GM12873 (cell line): Measurements from ENCODE around the gene ALKBH4.

Experiments used
- TF ChIP-seq, protein P1 (sequence below): IDR thresholded peaks from 2 replicates; pipeline ENCODE4 v1.5.1; 2012; ENCODE audit warnings: low read depth, mild to moderate bottlenecking, moderate library complexity, low read length, control low read depth; ENCODE audit not compliant: insufficient read depth; ENCODE audit errors: missing control alignments

Gene ALKBH4

DNA sequence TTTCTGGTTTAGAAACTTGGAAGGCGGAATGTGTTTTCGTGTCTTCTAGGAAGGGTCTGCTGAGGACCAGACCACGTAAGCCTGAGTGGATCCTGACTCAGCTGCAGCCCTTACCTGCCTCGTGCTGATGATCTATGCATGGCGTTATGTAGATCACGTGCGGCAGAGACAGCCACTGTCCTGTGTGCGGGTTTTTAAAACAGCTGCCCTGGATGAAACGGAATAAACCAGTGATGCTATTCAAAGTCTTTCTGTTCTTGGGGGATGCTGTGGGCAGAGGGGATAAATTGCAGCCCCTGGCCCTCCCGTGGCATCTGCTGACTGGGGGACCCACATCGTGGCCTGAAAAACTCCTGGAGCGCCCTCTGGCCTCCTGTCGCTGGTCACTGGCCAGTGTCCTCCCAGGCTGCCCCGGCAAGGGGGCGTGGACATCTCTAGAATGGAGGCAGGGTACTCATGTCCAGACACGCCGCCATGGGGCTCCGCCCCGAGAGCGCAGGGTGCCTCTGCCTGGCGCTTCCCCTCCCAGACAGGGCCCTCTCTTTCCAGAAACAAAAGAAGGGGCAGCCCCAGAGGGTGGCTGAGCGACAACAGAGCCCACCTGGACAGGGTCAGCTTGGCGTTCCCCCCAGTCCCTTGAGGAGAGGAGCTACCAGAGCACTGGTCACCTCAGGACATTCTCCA, 13.2 kb downstream of the ALKBH4 start:
- TF ChIP-seq, protein P1, sequence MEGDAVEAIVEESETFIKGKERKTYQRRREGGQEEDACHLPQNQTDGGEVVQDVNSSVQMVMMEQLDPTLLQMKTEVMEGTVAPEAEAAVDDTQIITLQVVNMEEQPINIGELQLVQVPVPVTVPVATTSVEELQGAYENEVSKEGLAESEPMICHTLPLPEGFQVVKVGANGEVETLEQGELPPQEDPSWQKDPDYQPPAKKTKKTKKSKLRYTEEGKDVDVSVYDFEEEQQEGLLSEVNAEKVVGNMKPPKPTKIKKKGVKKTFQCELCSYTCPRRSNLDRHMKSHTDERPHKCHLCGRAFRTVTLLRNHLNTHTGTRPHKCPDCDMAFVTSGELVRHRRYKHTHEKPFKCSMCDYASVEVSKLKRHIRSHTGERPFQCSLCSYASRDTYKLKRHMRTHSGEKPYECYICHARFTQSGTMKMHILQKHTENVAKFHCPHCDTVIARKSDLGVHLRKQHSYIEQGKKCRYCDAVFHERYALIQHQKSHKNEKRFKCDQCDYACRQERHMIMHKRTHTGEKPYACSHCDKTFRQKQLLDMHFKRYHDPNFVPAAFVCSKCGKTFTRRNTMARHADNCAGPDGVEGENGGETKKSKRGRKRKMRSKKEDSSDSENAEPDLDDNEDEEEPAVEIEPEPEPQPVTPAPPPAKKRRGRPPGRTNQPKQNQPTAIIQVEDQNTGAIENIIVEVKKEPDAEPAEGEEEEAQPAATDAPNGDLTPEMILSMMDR: no peak

DNA sequence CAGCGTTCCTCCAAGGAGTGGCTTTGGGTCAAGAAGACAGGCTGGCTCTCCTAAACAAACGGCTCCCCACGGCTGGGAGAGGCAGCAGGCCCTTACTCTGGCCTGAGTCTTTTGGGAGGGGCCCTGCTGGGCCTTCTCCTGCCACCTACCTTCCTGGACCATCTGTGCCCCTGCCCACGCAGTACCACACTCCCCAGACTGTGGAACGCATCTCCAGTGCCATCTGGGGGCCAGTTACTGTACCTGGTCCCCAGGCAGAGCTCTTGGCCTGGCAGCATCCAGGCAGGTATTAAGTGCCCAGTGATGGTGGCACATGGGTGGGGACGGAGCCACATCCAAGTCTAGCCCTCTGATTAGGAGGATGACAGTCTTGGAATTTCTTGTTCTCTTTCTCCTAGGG, 14.4 kb downstream of the ALKBH4 start:
- TF ChIP-seq, protein P1: peak; percentile 77

DNA sequence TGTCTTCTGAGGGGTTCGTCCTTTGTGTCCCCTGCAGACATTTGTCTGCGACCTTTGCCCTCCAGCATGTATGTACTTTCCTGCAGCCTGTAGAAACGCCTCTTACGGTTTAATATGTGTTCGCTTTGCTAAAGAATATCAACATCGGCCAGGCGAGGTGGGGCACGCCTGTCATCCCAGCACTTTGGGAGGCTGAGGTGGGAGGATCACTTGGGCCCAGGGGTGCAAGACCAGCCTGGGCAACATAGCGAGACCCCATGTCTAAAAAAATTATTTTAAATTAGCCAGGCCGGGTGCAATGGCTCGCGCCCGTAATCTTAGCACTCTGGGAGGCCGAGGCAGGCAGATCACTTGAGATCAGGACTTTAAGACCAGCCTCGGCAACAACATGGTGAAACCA, 15.5 kb downstream of the ALKBH4 start:
- TF ChIP-seq, protein P1: no peak

DNA sequence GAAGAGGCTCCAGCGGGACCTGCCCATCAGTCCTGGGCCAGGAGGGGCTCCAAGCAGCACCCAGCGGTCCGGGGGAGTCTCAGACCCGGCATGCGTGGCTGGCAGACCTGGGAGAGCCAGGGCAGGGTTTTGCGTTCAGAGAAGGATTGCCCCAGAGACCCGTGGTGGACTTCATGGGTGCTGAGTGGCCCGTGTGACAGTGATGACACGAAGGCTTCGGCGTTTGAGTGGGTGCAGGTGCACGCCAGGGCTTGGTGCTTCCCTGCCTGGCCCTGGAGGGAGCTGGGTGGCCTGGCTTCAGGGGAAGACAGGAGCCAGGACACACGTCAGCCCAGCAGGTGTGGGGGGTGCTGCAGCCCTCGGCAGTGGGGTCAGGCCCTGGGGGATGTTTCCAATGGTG, 17.4 kb downstream of the ALKBH4 start:
- TF ChIP-seq, protein P1: no peak

DNA sequence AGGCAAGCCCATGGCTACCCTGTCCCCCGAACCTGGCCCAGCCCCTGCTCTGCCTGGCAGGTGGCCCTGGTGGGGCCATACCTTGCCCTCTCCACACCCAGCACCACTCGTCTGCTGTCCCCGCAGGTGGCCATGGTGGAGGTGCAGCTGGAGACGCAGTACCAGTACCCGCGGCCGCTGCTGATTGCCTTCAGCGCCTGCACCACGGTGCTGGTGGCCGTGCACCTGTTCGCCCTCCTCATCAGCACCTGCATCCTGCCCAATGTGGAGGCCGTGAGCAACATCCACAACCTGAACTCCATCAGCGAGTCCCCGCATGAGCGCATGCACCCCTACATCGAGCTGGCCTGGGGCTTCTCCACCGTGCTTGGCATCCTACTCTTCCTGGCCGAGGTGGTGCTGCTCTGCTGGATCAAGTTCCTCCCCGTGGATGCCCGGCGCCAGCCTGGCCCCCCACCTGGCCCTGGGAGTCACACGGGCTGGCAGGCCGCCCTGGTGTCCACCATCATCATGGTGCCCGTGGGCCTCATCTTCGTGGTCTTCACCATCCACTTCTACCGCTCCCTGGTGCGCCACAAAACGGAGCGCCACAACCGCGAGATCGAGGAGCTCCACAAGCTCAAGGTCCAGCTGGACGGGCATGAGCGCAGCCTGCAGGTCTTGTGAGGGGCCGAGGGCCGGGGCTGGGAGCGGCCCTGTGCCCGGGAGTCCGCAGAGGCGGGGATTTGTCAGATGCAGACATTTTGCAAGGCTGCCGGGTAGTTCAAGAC, 18.1 kb downstream of the ALKBH4 start:
- TF ChIP-seq, protein P1: no peak

DNA sequence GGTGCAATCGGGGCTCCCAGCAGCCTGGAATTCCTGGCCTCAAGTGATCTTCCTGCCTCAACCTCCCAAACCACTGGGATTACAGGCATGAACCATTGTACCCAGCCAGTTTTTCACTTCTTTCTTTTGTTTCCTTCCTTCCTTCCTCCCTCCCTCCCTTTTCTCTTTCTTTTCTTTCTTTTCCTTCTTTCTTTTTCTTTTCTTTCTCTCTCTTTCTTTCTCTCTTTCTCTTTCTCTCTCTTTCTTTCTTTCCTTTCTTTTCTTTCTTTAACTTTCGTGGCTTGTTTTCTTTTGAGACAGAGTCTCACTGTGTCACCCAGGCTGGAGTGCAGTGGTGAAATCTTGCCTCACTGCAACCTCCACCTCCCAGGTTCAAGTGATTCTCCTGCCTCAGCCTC, 19.0 kb downstream of the ALKBH4 start:
- TF ChIP-seq, protein P1: no peak

DNA sequence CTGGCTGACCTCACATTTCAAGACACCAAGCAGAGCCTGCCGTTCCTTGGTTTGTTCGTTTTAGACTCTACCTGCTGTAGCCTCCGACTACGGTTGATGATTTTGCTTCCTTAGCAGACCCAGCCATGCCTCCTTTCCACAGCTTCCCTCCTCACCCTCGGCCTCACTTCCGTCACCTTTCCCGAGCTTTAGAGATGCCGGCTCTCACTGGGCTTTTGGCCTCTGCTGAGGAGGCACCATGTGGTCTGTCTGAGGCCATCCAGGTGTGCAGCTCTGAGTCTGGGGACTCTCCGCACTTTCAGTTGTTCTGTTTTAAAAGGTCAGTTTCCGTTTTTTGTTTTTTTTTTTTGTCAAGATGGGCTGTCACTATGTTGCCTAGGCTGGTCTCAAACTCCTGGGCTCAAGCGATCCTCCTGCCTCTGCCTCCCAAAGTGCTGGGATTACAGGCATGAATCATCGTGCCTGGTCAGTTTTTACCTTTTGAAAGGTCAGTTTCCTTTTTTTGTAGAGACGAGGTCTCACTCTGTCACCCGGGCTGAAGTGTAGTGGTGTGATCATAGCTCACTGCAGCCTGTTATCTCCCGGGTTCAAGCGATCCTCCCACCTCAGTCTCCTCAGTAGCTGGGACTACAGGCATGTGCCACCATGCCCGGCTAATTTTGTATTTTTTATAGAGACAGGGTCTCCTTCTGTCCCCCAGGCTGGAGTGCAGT, 19.5 kb downstream of the ALKBH4 start:
- TF ChIP-seq, protein P1: no peak
